ENCODE data around the gene USP8. TPM values are rescaled to one million over a fixed set of nuclear protein-coding genes. Genes with fewer than 3 reads are reported as not detected.

The USP8 gene
- total and polyA plus RNA-seq, 2 of the 4 experiments (the other 2 are of a cell fraction) = 25.4 to 52.2 TPM

DNA sequence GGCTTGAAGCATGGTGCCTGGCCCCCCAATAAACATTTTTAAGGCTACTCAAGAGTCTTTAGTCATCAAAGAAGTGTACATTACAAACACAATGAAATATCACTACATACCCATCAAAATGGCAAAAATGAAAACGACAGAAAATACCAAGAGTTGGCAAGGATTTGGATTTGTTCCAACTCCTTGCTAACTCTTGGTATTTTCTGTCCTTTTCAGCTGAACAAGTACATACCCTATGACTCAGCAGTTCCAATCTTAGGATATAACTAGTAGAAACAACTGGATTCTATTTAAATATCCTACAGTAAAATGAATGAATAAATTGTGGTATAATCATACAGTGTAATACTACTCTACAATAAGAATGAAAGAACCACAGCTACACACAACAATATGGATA, 44.1 kb upstream of the USP8 start:
- Histone ChIP-seq H2AFZ (replicated peaks; ENCODE audit: low read length, poor library complexity) (no peak overlapping the region), H3K27me3 (ENCODE audit: control insufficient read depth, insufficient read depth, low read length) (no peaks in the 10 kb centered on the region), H4K5ac (ENCODE audit: low read depth, low read length) (no peak overlapping the region), H3K18ac (ENCODE audit: low read depth, low read length) (no peak overlapping the region), H3K23ac (ENCODE audit: low read depth, low read length) (no peak overlapping the region), H3K4me1 (ENCODE audit: control insufficient read depth, insufficient read depth, low read length) (no peaks in the 10 kb centered on the region), H3K56ac (ENCODE audit: extremely low read depth, insufficient read depth, low read length) (no peak overlapping the region), H3K4ac (ENCODE audit: low read depth, low read length) (no peak overlapping the region), H2BK15ac (ENCODE audit: low read depth, low read length) (no peak overlapping the region), H3K36me3 (ENCODE audit: control insufficient read depth, insufficient read depth, low read length) (no peaks in the 10 kb centered on the region), H2BK120ac (ENCODE audit: low read depth, low read length) (no peak overlapping the region), H3K14ac (replicated peaks; ENCODE audit: low read depth, low read length) (no peak overlapping the region), H4K91ac (ENCODE audit: insufficient read depth, low read depth, low read length) (no peak overlapping the region), H4K20me1 (ENCODE audit: insufficient read depth, low read length) (no peaks in the 10 kb centered on the region), H3K9me1 (ENCODE audit: insufficient read depth, low read length) (no peaks in the 10 kb centered on the region), H3K9me3 (ENCODE audit: control insufficient read depth, insufficient read depth, low read length) (no peaks in the 10 kb centered on the region), H2AK9ac (replicated peaks; ENCODE audit: low read depth, low read length, poor library complexity) (no peak overlapping the region), H3K9ac (ENCODE audit: low read depth, low read length) (no peak overlapping the region), H4K8ac (ENCODE audit: low read depth in 2 of 2, low read length in 2 of 2) (no peak overlapping the region), H3K4me3 (ENCODE audit: insufficient read depth, low read depth, low read length) (no peak overlapping the region), H3K4me2 (ENCODE audit: low read depth, low read length) (no peak overlapping the region), H2AK5ac (ENCODE audit: low read depth, low read length) (no peak overlapping the region), H2BK5ac (ENCODE audit: low read depth, low read length, poor library complexity, severe bottlenecking) (no peak overlapping the region), H2BK20ac (ENCODE audit: low read depth, low read length) (no peak overlapping the region), H3K27ac (ENCODE audit: insufficient read depth, low read length) (no peak overlapping the region), H3K79me1 (ENCODE audit: low read depth in 1 of 2, low read length in 2 of 2) (no peaks in the 10 kb centered on the region)
- dilution Hi-C loops (cut with HindIII; ENCODE audit: low sequenced_read_pairs, unreplicated experiment) = no loop called here
- peak; percentile 27; the same call in 1 of the 2 replicates for ATAC-seq (ENCODE audit: low read depth)
- TF ChIP-seq NFE2L2 (IDR thresholded peaks at IDR 0.05; ENCODE audit: low read depth, low read length) = peak; percentile 86
- no peak for TF ChIP-seq RFX5 (IDR thresholded peaks at IDR 0.05; ENCODE audit: low read depth, low read length)
- TF ChIP-seq MAFK (IDR thresholded peaks at IDR 0.05; ENCODE audit: low read depth, low read length) = peak; percentile 25; the same call in 1 of the 2 replicates
- TF ChIP-seq RCOR1 (IDR thresholded peaks at IDR 0.05; ENCODE audit: insufficient replicate concordance, low read length) = no peak
- ChIA-PET CTCF (no interaction called here), POLR2A (ENCODE audit: unreplicated experiment) (no interaction called here)
- intact Hi-C loops (cut with micrococcal nuclease) = no loop called here
- peak; percentile 36 for DNase-seq
- WGBS, 2 experiments (ENCODE audit: extremely low coverage in 2 of 2, insufficient read length in 1 of 2) = no CpG with 5 or more reads among the region's 1 CpG
- in situ Hi-C loops (cut with MboI; ENCODE audit: low sequenced_read_pairs) = no loop called here
- BruUV-seq (replicated peaks) = no TSS peak
